ENCODE results near the gene TAF1B.

TAF1B gene

DNA sequence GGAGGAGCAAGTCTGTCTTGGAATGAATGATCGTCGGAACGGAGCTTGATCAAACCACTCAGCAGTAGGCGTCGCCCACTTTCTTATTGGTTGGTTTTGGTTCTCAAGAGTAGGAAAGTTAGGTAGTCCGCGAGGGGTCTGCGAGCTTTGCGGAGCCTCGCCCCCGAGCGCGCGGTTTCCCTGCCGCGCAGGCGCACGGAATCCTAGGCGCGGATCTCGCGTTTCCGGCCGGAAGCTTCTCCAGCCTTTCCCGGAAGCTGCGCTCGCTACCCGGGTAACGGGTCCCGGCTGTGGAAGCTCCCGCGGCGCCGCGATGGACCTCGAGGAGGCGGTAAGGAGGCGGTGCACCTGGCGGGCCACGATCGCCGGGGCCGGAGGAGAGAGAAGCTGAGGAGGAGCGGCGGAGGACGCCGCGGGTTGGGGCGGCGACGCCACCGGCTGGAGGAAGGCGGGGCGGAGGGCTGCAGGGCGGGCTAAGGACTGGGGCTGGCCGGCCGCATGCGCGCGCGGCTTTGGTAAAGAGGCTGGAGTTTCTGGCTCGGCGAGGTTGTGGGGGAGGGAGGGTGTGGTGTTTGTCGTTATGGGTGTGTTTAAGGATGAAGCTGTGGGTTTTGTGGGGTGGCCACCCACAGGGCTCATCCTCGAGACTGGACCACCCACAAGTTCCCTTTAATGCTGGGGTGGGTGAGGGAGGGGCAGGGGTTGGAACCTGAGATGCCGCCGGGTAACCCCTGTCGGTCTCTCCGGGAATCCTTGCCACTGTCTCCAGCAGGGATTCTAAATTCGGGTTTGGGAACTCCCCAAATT is at the start of gene TAF1B:
TSS of gene TAF1B (plus strand) at position 246 of the 807 bp plus-strand sequence. CDS start at position 314, 68 bp downstream.
- DNase-seq (ENCODE audit: extremely low read depth in 1 of 2, low read depth in 1 of 2) = peak; percentile 83 to 84

DNA sequence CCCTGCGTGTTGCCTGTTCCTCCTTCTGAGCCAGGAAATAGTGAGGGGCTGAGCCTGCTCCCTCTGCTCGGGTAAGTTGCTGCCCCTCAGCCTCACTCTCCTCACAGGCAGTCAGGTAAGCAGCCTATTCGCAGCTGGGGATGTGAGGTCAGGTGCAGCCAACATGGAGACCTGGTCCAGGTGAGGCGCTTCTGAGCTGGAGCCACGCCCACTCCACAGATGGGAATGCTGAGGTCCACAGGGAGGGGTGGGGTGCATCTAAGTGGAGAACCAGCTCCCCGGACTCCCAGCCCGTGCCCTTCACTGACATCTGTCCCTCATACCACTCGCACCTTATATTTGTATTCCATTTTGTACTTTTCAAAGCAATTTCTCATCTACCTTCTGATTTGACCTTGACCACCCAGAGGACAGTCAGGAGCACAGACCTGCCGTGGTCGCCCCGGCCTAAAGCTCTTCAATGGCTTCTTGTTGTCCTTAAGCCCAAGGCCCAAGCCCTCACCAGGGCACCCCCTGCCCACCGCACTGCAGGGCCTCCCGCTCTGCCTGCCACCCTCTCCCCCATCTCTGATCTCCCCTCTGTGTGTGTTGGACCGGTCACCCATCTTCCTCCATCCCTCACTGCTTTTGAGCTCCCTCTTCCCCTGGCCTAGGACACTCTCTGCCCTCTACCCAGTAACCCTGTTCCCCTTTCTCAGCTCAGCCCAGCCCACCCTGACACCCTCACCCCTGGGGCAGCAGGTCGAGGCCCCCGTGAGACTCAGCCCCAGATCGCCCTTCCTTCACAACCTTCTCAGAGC is 49.2 kb upstream of the TAF1B start:
- DNase-seq (ENCODE audit: extremely low read depth in 1 of 2, low read depth in 1 of 2) = no peak

GRCh38 chr2:9795071-9795470 is 48.2 kb upstream of the TAF1B start:
- no peak for DNase-seq (ENCODE audit: extremely low read depth in 1 of 2, low read depth in 1 of 2)

DNA sequence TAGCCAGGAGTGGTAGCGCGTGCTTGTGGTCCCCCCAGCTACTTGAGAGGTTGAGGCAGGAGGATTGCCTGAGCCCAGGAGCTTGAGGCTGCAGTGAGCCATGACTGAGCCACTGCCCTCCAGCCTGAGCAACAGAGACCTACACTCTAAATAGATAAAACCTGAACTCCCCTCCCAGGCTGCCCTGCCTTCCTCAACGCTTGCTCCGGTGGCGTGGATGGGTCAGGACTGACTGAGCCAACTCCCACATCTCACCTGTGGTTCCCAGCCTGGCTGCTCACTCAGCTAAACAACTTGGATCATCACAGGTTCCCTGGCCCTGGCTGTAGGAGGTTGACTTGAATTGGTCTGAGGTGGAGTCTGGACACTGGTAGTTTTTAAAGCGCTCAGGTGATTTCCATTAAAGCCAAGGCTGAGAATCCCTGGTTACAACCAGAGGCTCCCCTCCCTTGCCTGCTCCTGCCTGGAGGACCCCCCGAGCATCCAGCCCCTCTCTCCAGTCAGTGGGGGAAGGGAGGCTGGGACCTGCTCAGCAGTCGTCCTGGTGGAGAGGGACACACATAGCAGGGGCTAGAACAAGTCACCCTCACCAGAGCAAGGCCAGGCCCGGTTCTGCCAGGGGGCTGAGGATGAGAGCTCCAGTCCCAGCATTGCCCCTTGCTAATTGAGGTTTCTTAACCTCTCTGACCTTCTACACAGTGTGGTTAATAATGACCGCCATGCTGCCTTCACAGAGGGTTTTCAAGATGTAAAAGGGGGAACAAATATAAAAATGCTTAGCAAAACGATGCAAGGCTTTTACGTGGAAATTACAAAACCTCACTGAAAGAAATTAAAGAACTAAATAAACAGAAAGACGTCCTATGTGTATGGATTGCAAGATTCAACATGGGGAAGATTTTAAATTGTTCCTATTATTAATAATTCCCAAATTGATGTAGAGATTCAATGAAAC is 46.9 kb upstream of the TAF1B start:
- DNase-seq (ENCODE audit: extremely low read depth in 1 of 2, low read depth in 1 of 2) = no peak

- DNase-seq (ENCODE audit: extremely low read depth in 1 of 2, low read depth in 1 of 2) = no peak
Measured at GRCh38 chr2:9797086-9797485, 46.2 kb upstream of the TAF1B start.

DNA sequence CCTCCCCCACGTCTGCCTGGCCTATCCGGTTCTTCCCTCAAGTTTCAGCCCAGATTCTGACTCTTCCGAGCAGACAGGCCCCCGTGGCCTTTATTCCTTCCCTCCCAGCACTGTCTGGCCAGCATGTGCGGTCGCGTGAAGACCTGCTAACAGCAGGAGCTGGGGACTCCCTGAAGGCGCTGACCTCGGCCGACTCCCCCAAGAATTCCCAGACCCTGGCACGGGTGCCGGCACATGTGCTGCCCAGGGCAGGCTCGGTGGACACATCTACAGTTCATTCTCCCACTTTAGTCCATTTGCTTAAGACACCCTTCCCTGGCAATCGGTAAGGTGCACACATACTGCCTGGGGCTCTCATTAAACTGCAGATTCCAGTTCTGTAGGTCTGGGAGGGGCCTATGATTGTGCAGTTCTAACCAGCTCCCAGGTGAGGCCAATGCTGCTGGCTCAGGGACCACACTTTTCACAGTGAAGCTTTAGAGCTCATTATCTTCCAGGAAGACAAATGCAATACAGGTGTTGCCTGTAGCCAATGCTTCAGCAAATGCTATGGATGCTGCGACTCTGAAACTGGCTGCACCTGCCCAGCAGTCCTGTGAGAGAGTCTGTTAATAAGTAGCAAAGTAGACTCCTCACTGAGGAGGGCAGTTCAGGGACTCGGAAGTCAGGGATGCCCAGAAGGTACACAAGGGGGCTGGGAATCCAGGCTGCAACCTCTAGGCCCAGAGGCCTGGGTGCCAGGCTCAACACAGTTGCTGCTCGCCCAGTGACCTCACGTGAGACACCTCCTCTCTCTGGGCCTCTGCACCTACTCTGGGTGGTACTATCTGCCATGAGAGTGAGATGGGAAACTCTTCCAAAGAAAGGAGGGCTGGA is 45.4 kb upstream of the TAF1B start:
- no peak for DNase-seq (ENCODE audit: extremely low read depth in 1 of 2, low read depth in 1 of 2)

GRCh38 chr2:9799011-9799596 is 44.2 kb upstream of the TAF1B start:
- no peak for DNase-seq (ENCODE audit: extremely low read depth in 1 of 2, low read depth in 1 of 2)

DNA sequence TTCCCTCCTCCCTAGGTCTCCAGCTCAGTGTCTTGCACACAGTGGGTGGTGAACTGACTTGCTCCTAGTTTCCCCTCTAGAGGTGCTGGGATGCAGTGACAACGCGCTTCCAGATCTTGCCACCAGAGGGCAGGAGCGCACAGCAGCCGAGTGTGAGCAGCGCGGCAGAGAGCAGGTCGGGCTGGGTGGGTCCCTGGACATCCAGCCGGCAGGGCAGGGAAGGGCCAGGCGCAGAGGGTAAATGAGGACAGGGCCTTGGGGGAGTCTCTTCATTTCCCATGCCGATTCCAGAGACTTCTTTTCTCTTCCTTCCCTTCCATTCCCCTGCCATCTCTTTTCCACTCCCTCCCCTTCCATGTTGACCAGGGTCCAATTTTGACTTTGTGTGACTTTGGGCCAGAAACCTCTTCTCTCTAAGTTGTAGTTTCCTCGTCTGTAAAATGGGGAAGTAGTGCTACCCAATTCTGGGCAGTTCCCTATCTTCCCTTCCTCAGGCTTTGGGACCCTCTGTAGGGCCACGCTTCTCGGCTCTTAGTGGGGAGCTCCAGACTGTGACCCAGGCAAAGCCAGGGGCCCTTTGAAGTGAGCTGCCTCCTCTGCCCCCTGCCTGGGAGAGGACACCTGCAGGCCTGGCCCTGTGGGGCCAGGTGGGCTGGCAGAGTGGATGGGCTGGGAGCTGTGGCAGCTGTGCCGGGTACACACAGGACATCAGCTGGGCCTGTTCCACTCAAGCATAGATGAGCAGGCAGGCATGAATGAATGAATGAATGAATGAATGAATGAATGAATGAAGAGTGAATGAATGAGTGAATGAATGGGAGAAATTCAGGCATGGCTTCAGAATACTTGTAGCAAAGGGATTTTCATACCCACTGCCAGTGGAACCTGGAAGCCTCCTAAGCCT is 43.3 kb upstream of the TAF1B start:
- DNase-seq (ENCODE audit: extremely low read depth in 1 of 2, low read depth in 1 of 2) = peak; percentile 61 to 72

DNA sequence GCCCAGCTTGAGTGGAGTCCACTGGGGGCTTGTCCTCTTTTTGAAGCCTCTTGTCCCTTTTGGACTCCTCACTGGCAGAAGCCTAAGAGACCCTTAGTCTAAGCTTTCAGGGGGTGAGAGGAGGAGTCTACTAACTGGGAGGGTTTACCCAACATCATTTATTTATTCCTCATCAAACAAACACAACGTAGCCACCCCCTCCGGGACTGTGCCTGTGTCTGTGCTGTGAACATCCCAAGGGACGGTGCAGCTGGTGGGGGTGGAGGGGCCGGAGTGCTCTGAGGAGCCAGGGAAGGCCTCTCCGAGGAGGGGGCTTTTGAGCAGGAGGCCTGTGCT is 42.7 kb upstream of the TAF1B start:
- DNase-seq (ENCODE audit: extremely low read depth in 1 of 2, low read depth in 1 of 2) = no peak

GRCh38 chr2:9800975-9801726 is 42.1 kb upstream of the TAF1B start:
- DNase-seq (ENCODE audit: extremely low read depth in 1 of 2, low read depth in 1 of 2) = peak; percentile 25 to 31

- DNase-seq (ENCODE audit: extremely low read depth in 1 of 2, low read depth in 1 of 2) = no peak
Measured at GRCh38 chr2:9802576-9802993, 40.7 kb upstream of the TAF1B start.

DNA sequence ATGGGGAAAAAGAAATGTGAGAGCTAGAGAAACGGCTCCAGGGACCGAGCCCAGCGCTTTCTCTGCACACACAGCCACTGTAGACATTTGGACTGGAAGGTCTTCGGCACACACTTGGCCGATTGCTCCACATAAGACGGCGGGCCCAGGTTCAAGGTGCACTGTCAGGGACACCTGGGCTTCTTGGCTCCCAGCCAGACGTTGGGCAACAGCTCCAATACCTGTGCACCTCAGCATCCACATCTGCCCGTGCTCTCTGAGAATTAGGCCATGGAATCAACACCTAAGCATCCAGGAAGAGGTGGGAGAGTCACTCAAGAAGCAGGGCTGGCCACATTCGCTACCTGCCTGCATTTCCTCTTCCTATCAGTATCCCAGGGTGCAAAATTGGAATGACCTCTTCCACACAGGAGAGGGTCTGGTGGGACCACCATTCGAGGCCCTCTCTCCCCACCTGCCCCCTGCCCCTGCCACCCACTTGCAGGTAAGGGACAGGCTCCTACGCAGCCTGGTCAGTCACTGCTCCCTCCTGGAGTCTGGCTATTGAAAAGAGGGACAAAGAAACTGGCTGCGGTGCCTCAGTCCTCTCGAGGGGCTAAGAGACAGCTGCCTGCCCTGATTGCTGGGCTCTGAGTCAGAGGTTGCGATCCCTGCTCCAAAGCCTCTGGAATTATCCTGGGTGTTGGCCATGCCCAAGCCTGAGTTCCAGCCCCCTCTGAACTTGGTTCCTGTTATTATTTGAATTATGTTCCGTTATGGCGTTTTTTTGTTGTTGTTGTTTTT is 40.1 kb upstream of the TAF1B start:
- DNase-seq (ENCODE audit: extremely low read depth in 1 of 2, low read depth in 1 of 2) = no peak

GRCh38 chr2:9805435-9806297 is 37.6 kb upstream of the TAF1B start:
- no peak for DNase-seq (ENCODE audit: extremely low read depth in 1 of 2, low read depth in 1 of 2)

GRCh38 chr2:9806298-9806610 is 37.0 kb upstream of the TAF1B start:
- DNase-seq (ENCODE audit: extremely low read depth in 1 of 2, low read depth in 1 of 2) = no peak

- no peak for DNase-seq (ENCODE audit: extremely low read depth in 1 of 2, low read depth in 1 of 2)
Measured at GRCh38 chr2:9806656-9807055, 36.6 kb upstream of the TAF1B start.

DNA sequence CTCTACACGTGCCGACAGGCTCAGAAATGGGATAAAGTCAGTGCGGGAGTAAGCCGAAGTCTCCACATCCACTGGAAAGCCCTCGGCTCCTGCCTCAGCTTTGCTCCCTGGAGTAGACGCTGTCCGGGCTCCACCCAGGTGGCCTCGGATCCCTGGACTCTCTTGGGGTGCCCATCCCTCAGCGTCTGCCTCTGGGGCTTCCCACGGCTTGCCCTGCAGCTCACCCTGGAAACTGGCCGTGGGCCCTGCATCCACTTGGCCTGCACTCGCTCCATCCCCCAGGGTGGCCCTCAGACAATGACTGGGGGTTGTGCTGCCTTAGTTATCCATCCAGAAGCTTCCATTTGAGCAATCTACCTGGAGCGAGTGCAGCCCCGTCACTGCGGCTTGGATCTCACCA is 36.2 kb upstream of the TAF1B start:
- DNase-seq (ENCODE audit: extremely low read depth in 1 of 2, low read depth in 1 of 2) = no peak
